Ureter (tissue), 1 donor: Measurements from ENCODE around the gene STAG3. TPM values are rescaled to one million over a fixed set of nuclear protein-coding genes. Genes with fewer than 3 reads are reported as not detected.
"Not testable (repeated sequence)": the region's sequence is repeated elsewhere in the genome, so short reads cannot be mapped to it uniquely, and the experiment has no call there.

Experiments used
- DNase-seq: peaks from one replicate; pipeline ENCODE4 v3.0.0-alpha.2; 2020; ENCODE audit warnings: low spot score
- total RNA-seq: library from RNA; stranded (reverse); gene quantifications from one replicate; pipeline ENCODE4 v1.2.4, GENCODE V29; 2023
- donor health status: DM: yes; HTN: yes; CAD: no.

The STAG3 gene
- total RNA-seq, 1 donor from 2014 or later, result 1.9 TPM

- DNase-seq, result no peak
These were observed 3.1 kb upstream of the STAG3 start for GRCh38 chr7:100174582-100174981.

- DNase-seq, result no peak
These were observed 2.3 kb upstream of the STAG3 start for GRCh38 chr7:100175296-100175935.

GRCh38 chr7:100176096-100177044 is 1.3 kb upstream of the STAG3 start:
- no peak for DNase-seq

GRCh38 chr7:100180084-100180483 is 2.4 kb downstream of the STAG3 start:
- DNase-seq, result not testable (repeated sequence)

- DNase-seq, result not testable (repeated sequence)
These were observed 4.9 kb downstream of the STAG3 start for GRCh38 chr7:100182616-100183015.

- not testable (repeated sequence) for DNase-seq
These were observed 5.4 kb downstream of the STAG3 start for GRCh38 chr7:100183090-100183489.

- no peak for DNase-seq
These were observed 8.0 kb downstream of the STAG3 start for GRCh38 chr7:100185726-100186125.

GRCh38 chr7:100189061-100189460 is 11.3 kb downstream of the STAG3 start:
- DNase-seq, result no peak

- DNase-seq, result no peak
These were observed 12.5 kb downstream of the STAG3 start for GRCh38 chr7:100190048-100190711.

GRCh38 chr7:100191775-100192174 is 14.1 kb downstream of the STAG3 start:
- DNase-seq, result no peak

- DNase-seq, result not testable (repeated sequence)
These were observed 14.7 kb downstream of the STAG3 start for GRCh38 chr7:100192281-100192862.

GRCh38 chr7:100192969-100193368 is 15.3 kb downstream of the STAG3 start:
- DNase-seq, result no peak

GRCh38 chr7:100195222-100195621 is 17.5 kb downstream of the STAG3 start:
- DNase-seq, result no peak

- DNase-seq, result not testable (repeated sequence)
These were observed 18.2 kb downstream of the STAG3 start for GRCh38 chr7:100195901-100196322.

GRCh38 chr7:100198266-100198665 is 20.5 kb downstream of the STAG3 start:
- DNase-seq, result no peak

GRCh38 chr7:100200693-100201092 is 23.0 kb downstream of the STAG3 start:
- no peak for DNase-seq

GRCh38 chr7:100204454-100204853 is 26.7 kb downstream of the STAG3 start:
- DNase-seq, result no peak

- no peak for DNase-seq
These were observed 31.2 kb downstream of the STAG3 start for GRCh38 chr7:100208911-100209408.

GRCh38 chr7:100209493-100209892 is 31.8 kb downstream of the STAG3 start:
- no peak for DNase-seq

- no peak for DNase-seq
These were observed 33.1 kb downstream of the STAG3 start for GRCh38 chr7:100210805-100211204.

- DNase-seq, result no peak
These were observed 33.6 kb downstream of the STAG3 start for GRCh38 chr7:100211342-100211780.
